Glutamatergic neuron (in vitro differentiated cells): Measurements from ENCODE around the gene MED12L. TPM values are rescaled to one million over a fixed set of nuclear protein-coding genes. Genes with fewer than 3 reads are reported as not detected.

Experiments
- DNase-seq: peaks from one replicate; pipeline ENCODE4 v3.0.0; 2022
- H3K27ac Mint-ChIP-seq: one replicate; pipeline ENCODE4 v1.8.0; 2020; ENCODE audit warnings: mild to moderate bottlenecking, mixed read lengths, inconsistent platforms; ENCODE audit not compliant: unreplicated experiment
- H3K27me3 Mint-ChIP-seq: one replicate; pipeline ENCODE4 v1.8.0; 2020; ENCODE audit warnings: mild to moderate bottlenecking, moderate library complexity, mixed read lengths, inconsistent platforms; ENCODE audit not compliant: unreplicated experiment
- H3K36me3 Mint-ChIP-seq: one replicate; pipeline ENCODE4 v1.8.0; 2020; ENCODE audit warnings: mild to moderate bottlenecking, mixed read lengths, inconsistent platforms; ENCODE audit not compliant: unreplicated experiment
- H3K4me1 Mint-ChIP-seq: one replicate; pipeline ENCODE4 v1.8.0; 2020; ENCODE audit warnings: mild to moderate bottlenecking, low read depth, mixed read lengths, inconsistent platforms; ENCODE audit not compliant: unreplicated experiment
- H3K4me3 Mint-ChIP-seq: one replicate; pipeline ENCODE4 v1.8.0; 2020; ENCODE audit warnings: mild to moderate bottlenecking, mixed read lengths, inconsistent platforms; ENCODE audit not compliant: unreplicated experiment
- H3K9me3 Mint-ChIP-seq: one replicate; pipeline ENCODE4 v1.8.0; 2020; ENCODE audit warnings: mild to moderate bottlenecking, moderate library complexity, mixed read lengths, inconsistent platforms; ENCODE audit not compliant: unreplicated experiment
- CTCF ChIP-seq: fragments of 200-600 bp; sonication (generic); IDR thresholded peaks from one replicate; pipeline ENCODE4 v1.5.0; 2021; ENCODE audit not compliant: partially characterized antibody, unreplicated experiment
- total RNA-seq: library from RNA; stranded (reverse); fragmentation: NEBNext Ultra II Directional; extraction: Animal tissue kit (Norgen Biotek cat#: 25700); gene quantifications from one replicate; pipeline ENCODE4 v1.2.1, GENCODE V29; 2021; ENCODE audit not compliant: unreplicated experiment

Gene MED12L
- total RNA-seq, 1 donor from 2014 or later = 7.8 TPM

GRCh38 chr3:151351219-151351618, 265.8 kb downstream of the MED12L start:
- Mint-ChIP-seq H3K36me3 (no peaks in the 10 kb centered on the region), H3K27ac (no peak overlapping the region), H3K27me3 (no peaks in the 10 kb centered on the region), H3K4me1 (no peaks in the 10 kb centered on the region), H3K4me3 (no peak overlapping the region), H3K9me3 (peaks cover 2% of the 10 kb centered on the region)
- TF ChIP-seq CTCF = no peak
- DNase-seq = no peak

- H3K27ac Mint-ChIP-seq = no peak overlapping the region
- no peak for DNase-seq
- H3K4me1 Mint-ChIP-seq = no peaks in the 10 kb centered on the region
- TF ChIP-seq CTCF = no peak
- peaks cover 2% of the 10 kb centered on the region for H3K9me3 Mint-ChIP-seq
- H3K36me3 Mint-ChIP-seq = no peaks in the 10 kb centered on the region
- H3K27me3 Mint-ChIP-seq = no peaks in the 10 kb centered on the region
- H3K4me3 Mint-ChIP-seq = no peak overlapping the region
These were observed 266.2 kb downstream of the MED12L start for GRCh38 chr3:151351648-151352047.

- Mint-ChIP-seq H3K27me3 (no peaks in the 10 kb centered on the region), H3K36me3 (no peaks in the 10 kb centered on the region)
These were observed 271.5 kb downstream of the MED12L start for GRCh38 chr3:151356794-151357462.

GRCh38 chr3:151357463-151357850, 272.0 kb downstream of the MED12L start:
- Mint-ChIP-seq H3K27ac (no peak overlapping the region), H3K4me3 (no peak overlapping the region), H3K9me3 (no peaks in the 10 kb centered on the region), H3K27me3 (no peaks in the 10 kb centered on the region), H3K4me1 (no peaks in the 10 kb centered on the region), H3K36me3 (no peaks in the 10 kb centered on the region)
- DNase-seq = no peak
- TF ChIP-seq CTCF = no peak

More at GRCh38 chr3:151356794-151357462, 271.5 kb downstream of the MED12L start:
- DNase-seq = no peak
- TF ChIP-seq CTCF = no peak
- no peak overlapping the region for H3K4me3 Mint-ChIP-seq
- H3K27ac Mint-ChIP-seq = no peak overlapping the region
- H3K9me3 Mint-ChIP-seq = no peaks in the 10 kb centered on the region
- no peaks in the 10 kb centered on the region for H3K4me1 Mint-ChIP-seq

- no peak for DNase-seq
- Mint-ChIP-seq H3K36me3 (no peaks in the 10 kb centered on the region), H3K27ac (no peak overlapping the region), H3K9me3 (no peaks in the 10 kb centered on the region), H3K4me3 (no peak overlapping the region), H3K27me3 (no peaks in the 10 kb centered on the region), H3K4me1 (no peaks in the 10 kb centered on the region)
- no peak for TF ChIP-seq CTCF
These were observed 277.3 kb downstream of the MED12L start for GRCh38 chr3:151362751-151363174.
